Activated naive CD4-positive, alpha-beta T cell treated with anti-CD3 and anti-CD28 coated beads, Interleukin-2, amount 10 ng/mL, durations not matched to agents 5 hours and 36 hours (primary cell): Measurements from ENCODE around the gene CIAO2B. TPM values are rescaled to one million over a fixed set of nuclear protein-coding genes. Genes with fewer than 3 reads are reported as not detected.

ENCODE experiments used
- total RNA-seq, 2 experiments: library from RNA; stranded (reverse); gene quantifications; one replicate each; pipeline ENCODE4 v1.2.3, GENCODE V29; 2021

The CIAO2B gene
- 10 to 100 TPM; 84.4 to 95.3 TPM for total RNA-seq

GRCh38 chr16:66934138-66934838 lies at the start of gene CIAO2B:
TSS of gene CIAO2B (minus strand) at chr16:66934402. CDS start at chr16:66934364, 38 bp downstream.

GRCh38 chr16:66961065-66961744 lies 27.0 kb upstream of the CIAO2B start, which contains the start of gene CES3:
TSS of gene CES3 (plus strand) at chr16:66961266. CDS start at chr16:66961308, 42 bp downstream.

GRCh38 chr16:66935314-66936011 lies 1.3 kb upstream of the CIAO2B start, which contains the start of gene CES2:
TSS of gene CES2 (plus strand) at chr16:66935516. CDS start at chr16:66935636, 120 bp downstream.

GRCh38 chr16:66925322-66925840 lies 8.8 kb downstream of the CIAO2B start, which contains the start of gene RRAD:
TSS of gene RRAD (minus strand) at chr16:66925535. CDS start at chr16:66925179, 356 bp downstream.

GRCh38 chr16:66918803-66919568 lies 15.2 kb downstream of the CIAO2B start, which contains the start of gene CDH16:
TSS of gene CDH16 (minus strand) at chr16:66918885. CDS start at chr16:66918065, 820 bp downstream.

Other genes with a start within 250 kb of the CIAO2B start
- gene CMTM4, start 237.7 kb downstream of the CIAO2B start, total RNA-seq = 1 to 10 TPM; 1.0 to 1.1 TPM
- gene DYNC1LI2, start 182.8 kb downstream of the CIAO2B start, total RNA-seq = 10 to 100 TPM; 43.3 to 56.5 TPM
- gene TERB1, start 132.8 kb downstream of the CIAO2B start, total RNA-seq = not detected
- 10 to 100 TPM; 58.4 to 61.5 TPM for gene NAE1, start 103.4 kb downstream of the CIAO2B start, total RNA-seq
- not detected for gene CA7, start 90.0 kb downstream of the CIAO2B start, total RNA-seq
- 10 to 100 TPM; 19.8 to 23.4 TPM for gene PDP2, start 53.9 kb downstream of the CIAO2B start, total RNA-seq
- gene CDH16, start 15.5 kb downstream of the CIAO2B start, total RNA-seq = not detected
- gene RRAD, start 8.9 kb downstream of the CIAO2B start, total RNA-seq = under 1 TPM; 0.29 to 0.38 TPM
- gene CES2, start 1.1 kb upstream of the CIAO2B start, total RNA-seq = 10 to 100 TPM; 34.3 to 35.8 TPM
- gene CES3, start 26.9 kb upstream of the CIAO2B start, total RNA-seq = 1 to 10 TPM; 4.8 to 4.9 TPM
- 10 to 100 TPM; 55.5 to 61.9 TPM for gene CES4A, start 54.2 kb upstream of the CIAO2B start, total RNA-seq
- 100 to 1,000 TPM; 246 to 271 TPM for gene CBFB, start 94.7 kb upstream of the CIAO2B start, total RNA-seq
- gene PHAF1, start 175.5 kb upstream of the CIAO2B start, total RNA-seq = 10 to 100 TPM; 15.9 to 17.3 TPM
- 10 to 100 TPM; 12.6 to 13.6 TPM for gene B3GNT9, start 216.6 kb upstream of the CIAO2B start, total RNA-seq
- gene TRADD, start 225.5 kb upstream of the CIAO2B start, total RNA-seq = 10 to 100 TPM; 87.4 to 89.2 TPM
- gene FBXL8, start 225.6 kb upstream of the CIAO2B start, total RNA-seq = 10 to 100 TPM; 79.6 to 83.9 TPM
- gene HSF4, start 230.3 kb upstream of the CIAO2B start, total RNA-seq = 100 to 1,000 TPM; 195 to 227 TPM
- 10 to 100 TPM; 55.3 to 58.6 TPM for gene NOL3, start 236.1 kb upstream of the CIAO2B start, total RNA-seq
- gene MATCAP1, start 249.6 kb upstream of the CIAO2B start, total RNA-seq = 10 to 100 TPM; 67.6 to 74.4 TPM